ENCODE measurements around the gene INSYN2A. TPM values are rescaled to one million over a fixed set of nuclear protein-coding genes. Genes with fewer than 3 reads are reported as not detected.

Gene INSYN2A
- total RNA-seq, 1 donor from 2014 or later = 0.85 TPM

- Mint-ChIP-seq H3K4me3 (no peak overlapping the region), H3K36me3 (peaks cover 4% of the 10 kb centered on the region), H3K27ac (no peak overlapping the region), H3K4me1 (ENCODE audit: unreplicated experiment) (peaks cover 8% of the 10 kb centered on the region), H3K9me3 (no peaks in the 10 kb centered on the region), H3K27me3 (peaks cover 43% of the 10 kb centered on the region)
- TF ChIP-seq CTCF (conservative IDR thresholded peaks at IDR 0.05) = no peak
- no peak for DNase-seq (ENCODE audit: extremely low spot score, unreplicated experiment)
Measured at GRCh38 chr10:127190427-127190826, 6.0 kb downstream of the INSYN2A start.

GRCh38 chr10:127189226-127189625, 7.2 kb downstream of the INSYN2A start:
- H3K36me3 Mint-ChIP-seq = peaks cover 8% of the 10 kb centered on the region
- H3K27ac Mint-ChIP-seq = no peak overlapping the region
- no peaks in the 10 kb centered on the region for H3K9me3 Mint-ChIP-seq
- no peak overlapping the region for H3K4me3 Mint-ChIP-seq
- TF ChIP-seq CTCF (conservative IDR thresholded peaks at IDR 0.05) = no peak
- DNase-seq (ENCODE audit: extremely low spot score, unreplicated experiment) = no peak
- H3K27me3 Mint-ChIP-seq = peaks cover 33% of the 10 kb centered on the region
- H3K4me1 Mint-ChIP-seq (ENCODE audit: unreplicated experiment) = peaks cover 8% of the 10 kb centered on the region

DNA sequence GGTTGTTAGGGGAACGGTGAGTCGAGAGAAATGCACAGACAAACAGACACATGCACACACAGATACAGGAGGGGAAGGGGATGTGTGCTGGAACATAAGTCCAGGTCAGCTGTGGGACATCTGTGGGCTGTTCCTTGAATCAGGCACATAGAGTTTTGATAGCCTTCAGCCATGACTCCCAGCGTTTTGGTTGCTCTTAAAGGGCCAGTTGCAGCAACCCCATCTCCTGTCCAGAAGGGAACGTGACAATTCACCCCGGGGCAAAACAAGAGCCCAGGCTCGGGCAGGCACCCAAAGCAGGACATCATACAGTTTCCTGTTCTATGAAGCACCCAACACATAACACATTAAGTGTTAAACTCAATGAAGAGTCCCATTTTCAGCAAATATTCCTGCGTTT, 9.6 kb downstream of the INSYN2A start:
- Mint-ChIP-seq H3K36me3 (peaks cover 8% of the 10 kb centered on the region), H3K4me3 (no peak overlapping the region), H3K9me3 (no peaks in the 10 kb centered on the region), H3K27ac (no peak overlapping the region), H3K27me3 (peaks cover 9% of the 10 kb centered on the region), H3K4me1 (ENCODE audit: unreplicated experiment) (peaks cover 8% of the 10 kb centered on the region)
- no peak for TF ChIP-seq CTCF (conservative IDR thresholded peaks at IDR 0.05)
- no peak for DNase-seq (ENCODE audit: extremely low spot score, unreplicated experiment)

DNA sequence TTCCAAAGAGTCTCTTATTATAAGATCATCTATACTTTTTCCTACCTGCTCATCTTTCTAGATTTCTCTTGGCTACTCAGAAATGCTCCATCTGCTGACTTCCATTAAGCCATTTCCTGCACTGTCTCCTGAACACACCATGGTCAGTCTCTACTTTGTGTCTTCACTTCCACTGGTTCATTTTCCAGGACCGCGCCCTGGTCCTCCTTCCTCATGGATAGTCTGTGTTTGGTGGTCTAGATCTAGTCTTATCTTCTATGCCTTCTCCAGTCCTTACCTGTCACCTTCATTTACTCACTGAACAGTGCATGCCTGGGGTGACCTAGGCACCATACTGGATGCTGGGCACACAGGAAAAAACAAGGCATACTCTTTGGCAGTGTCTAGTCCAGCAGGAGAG, 11.8 kb downstream of the INSYN2A start:
- Mint-ChIP-seq H3K27me3 (no peaks in the 10 kb centered on the region), H3K4me1 (ENCODE audit: unreplicated experiment) (peaks cover 8% of the 10 kb centered on the region), H3K9me3 (no peaks in the 10 kb centered on the region), H3K27ac (no peak overlapping the region), H3K4me3 (no peak overlapping the region), H3K36me3 (peaks cover 8% of the 10 kb centered on the region)
- no peak for TF ChIP-seq CTCF (conservative IDR thresholded peaks at IDR 0.05)
- DNase-seq (ENCODE audit: extremely low spot score, unreplicated experiment) = no peak

DNA sequence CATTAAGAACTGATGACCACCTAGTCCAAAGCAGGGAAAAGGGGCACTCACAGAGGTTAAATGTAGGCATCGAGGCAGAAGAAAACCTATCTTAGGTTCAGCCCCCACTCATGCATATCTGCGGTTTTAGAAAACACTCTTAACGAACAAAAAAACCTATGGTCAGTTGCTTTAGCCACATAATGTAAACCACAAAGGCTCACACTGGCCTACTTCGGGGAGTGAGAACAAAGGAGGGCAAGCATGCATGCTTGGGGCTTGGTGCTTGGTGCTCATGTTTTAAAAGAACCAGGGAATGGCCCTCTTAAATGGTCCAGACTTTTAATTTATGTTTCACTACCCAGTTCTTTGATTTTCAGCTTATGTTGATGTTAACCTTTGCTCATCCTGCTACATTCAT, 14.2 kb downstream of the INSYN2A start:
- Mint-ChIP-seq H3K4me1 (ENCODE audit: unreplicated experiment) (peaks cover 4% of the 10 kb centered on the region), H3K27me3 (no peaks in the 10 kb centered on the region), H3K36me3 (peaks cover 8% of the 10 kb centered on the region), H3K4me3 (no peak overlapping the region), H3K9me3 (no peaks in the 10 kb centered on the region), H3K27ac (no peak overlapping the region)
- no peak for TF ChIP-seq CTCF (conservative IDR thresholded peaks at IDR 0.05)
- no peak for DNase-seq (ENCODE audit: extremely low spot score, unreplicated experiment)
